ENCODE data around the gene GIGYF1. TPM values are rescaled to one million over a fixed set of nuclear protein-coding genes. Genes with fewer than 3 reads are reported as not detected.

GIGYF1 gene
- total and polyA plus RNA-seq, 7 donors = 3.5 to 47.1 (median 26.5) TPM

DNA sequence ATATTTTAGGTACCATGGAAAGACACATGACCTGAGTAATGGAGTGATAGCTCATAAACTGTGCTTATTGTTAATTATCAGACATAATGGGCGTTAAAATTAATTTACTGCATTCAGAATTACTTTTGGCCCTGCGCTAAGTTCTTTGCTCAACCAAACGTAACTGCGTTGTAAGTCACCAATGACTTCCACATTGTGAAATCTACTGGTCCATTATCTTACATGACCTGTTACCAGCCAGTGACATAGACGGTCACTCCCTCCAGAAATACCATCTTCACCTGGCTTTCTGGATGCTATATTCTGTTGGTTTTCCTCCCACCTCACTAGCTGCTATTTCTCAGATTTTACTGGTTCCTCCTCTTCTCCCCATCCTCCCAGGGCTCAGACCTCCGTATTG is 5.0 kb upstream of the GIGYF1 start:
- intact Hi-C loops (cut with DNase I) = no loop called here
- Histone ChIP-seq H3K4me3 (no peak overlapping the region), H3K27ac (no peak overlapping the region), H3K9me3 (no peaks in the 10 kb centered on the region), H3K36me3 (no peaks in the 10 kb centered on the region), H3K4me1 (peaks cover 0 to 6% (median 2%) of the 10 kb centered on the region in 4 donors), H3K27me3 (no peaks in the 10 kb centered on the region)
- 34 to 73% methylated on average over 6 of the region's 6 CpGs for whole genome bisulfite sequencing, 2 donors
- no peak for TF ChIP-seq POLR2A (IDR thresholded peaks at IDR 0.05)
- TF ChIP-seq EP300 (IDR thresholded peaks at IDR 0.05) = no peak
- TF ChIP-seq, protein P1, sequence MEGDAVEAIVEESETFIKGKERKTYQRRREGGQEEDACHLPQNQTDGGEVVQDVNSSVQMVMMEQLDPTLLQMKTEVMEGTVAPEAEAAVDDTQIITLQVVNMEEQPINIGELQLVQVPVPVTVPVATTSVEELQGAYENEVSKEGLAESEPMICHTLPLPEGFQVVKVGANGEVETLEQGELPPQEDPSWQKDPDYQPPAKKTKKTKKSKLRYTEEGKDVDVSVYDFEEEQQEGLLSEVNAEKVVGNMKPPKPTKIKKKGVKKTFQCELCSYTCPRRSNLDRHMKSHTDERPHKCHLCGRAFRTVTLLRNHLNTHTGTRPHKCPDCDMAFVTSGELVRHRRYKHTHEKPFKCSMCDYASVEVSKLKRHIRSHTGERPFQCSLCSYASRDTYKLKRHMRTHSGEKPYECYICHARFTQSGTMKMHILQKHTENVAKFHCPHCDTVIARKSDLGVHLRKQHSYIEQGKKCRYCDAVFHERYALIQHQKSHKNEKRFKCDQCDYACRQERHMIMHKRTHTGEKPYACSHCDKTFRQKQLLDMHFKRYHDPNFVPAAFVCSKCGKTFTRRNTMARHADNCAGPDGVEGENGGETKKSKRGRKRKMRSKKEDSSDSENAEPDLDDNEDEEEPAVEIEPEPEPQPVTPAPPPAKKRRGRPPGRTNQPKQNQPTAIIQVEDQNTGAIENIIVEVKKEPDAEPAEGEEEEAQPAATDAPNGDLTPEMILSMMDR (IDR thresholded peaks at IDR 0.05) = no peak
- no peak for TF ChIP-seq POLR2AphosphoS5 (IDR thresholded peaks at IDR 0.05)
- DNase-seq = no peak

DNA sequence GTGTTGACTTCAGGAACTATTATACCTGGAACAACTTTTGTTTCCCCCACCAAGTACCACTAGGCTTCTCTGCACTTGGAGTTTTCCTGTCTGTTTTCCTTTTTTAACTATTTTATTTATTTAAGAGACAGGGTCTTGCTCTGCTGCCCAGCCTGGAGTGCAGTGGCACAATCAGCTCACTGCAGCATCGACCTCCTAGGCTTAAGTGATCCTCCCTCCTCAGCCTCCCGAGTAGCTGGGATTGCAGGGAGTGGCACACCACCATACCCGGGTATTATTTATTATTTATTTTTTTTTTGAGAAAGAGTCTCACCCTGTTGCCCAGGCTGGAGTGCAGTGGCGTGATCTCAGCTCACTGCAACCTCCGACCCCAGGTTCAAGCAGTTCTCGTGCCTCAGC is 2.1 kb upstream of the GIGYF1 start:
- no peak for TF ChIP-seq POLR2AphosphoS5 (IDR thresholded peaks at IDR 0.05)
- no peak for TF ChIP-seq POLR2A (IDR thresholded peaks at IDR 0.05)
- TF ChIP-seq, protein P1 (IDR thresholded peaks at IDR 0.05) = no peak
- intact Hi-C loops (cut with DNase I) = no loop called here
- Histone ChIP-seq H3K36me3 (no peaks in the 10 kb centered on the region), H3K4me1 (peaks cover 0 to 29% (median 24%) of the 10 kb centered on the region in 4 donors), H3K27me3 (no peaks in the 10 kb centered on the region), H3K27ac (peak overlapping the region in 1 of 4 donors; percentile 1), H3K4me3 (no peak overlapping the region), H3K9me3 (no peaks in the 10 kb centered on the region)
- WGBS, 2 donors = 60 to 86% methylated on average over 6 of the region's 6 CpGs
- no peak for DNase-seq

DNA sequence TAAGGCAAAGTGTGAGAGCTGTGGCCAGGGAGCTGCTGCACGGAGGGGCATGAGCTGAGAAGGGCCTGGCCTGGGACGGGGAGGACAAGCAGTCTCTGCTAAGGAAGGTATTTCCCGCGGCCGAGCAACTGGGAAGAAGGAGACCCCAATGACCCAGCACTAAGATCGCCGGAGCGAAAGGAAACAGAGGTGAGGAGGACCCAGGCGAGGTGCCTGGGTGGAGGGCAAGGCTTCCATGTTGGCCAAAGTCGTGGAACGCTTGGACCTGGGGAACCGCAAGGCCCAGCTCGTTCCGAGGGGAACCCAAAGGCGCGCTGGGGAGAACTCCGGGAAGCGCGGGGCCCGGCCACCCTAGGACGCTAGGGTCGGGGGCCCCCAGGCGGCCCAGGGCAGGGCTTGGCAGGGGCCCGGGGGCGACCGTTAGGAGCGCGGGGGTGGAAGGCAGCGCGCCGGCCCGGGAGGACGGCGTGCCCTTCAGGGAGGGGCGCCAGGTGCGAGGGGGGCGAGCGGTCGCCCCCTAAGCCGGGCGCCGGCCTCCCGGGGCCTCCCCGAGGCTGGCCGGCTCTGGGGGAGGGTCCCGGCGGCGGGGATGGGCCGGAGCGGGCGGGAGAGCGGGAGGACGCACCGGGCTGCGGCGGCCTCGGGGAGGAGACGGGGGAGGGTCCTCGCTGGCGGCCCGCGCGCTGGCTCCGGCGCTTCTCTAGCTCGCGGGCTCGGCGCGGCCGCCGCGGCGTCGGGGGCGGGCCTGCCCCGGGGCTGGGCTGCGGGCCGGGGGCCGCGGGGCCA is 545 bp downstream of the GIGYF1 start:
- Histone ChIP-seq H3K4me1 (peaks cover 0 to 53% (median 47%) of the 10 kb centered on the region in 4 donors), H3K27ac (peak overlapping the region; percentile 82 to 95 (median 84)), H3K36me3 (peaks cover 0 to 10% (median 6%) of the 10 kb centered on the region in 4 donors), H3K9me3 (no peaks in the 10 kb centered on the region), H3K27me3 (no peaks in the 10 kb centered on the region), H3K4me3 (peak overlapping the region; percentile 73 to 99 (median 92))
- DNase-seq = peak; percentile 69
- WGBS, 2 donors = 1% methylated on average over 81 of the region's 81 CpGs
- TF ChIP-seq POLR2A (IDR thresholded peaks at IDR 0.05) = no peak
- intact Hi-C loops (cut with DNase I) = loop anchor here (5.0 kb wide), 2 partner anchors 131 to 226 kb away; no protein-coding TSS in a partner anchor

DNA sequence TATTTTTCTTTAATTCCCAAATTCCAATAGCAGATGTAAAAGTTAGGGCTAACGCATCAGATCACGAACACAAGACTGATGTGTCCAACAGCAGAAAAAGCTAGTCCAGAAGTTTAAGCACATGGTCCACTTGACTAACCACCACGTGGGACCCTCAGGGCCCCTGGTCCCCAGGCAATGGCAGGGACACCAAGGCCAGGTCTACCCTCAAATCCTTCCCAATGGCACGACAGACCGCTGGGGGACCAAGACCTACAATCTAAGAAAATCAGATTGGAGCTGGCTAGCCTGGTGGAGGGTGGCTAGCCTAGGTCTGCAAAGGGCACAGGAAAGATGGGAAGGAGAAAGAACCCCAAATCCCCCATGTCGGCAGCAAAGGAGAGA is 1.5 kb downstream of the GIGYF1 start:
- H3K9me3 ChIP-seq = no peaks in the 10 kb centered on the region
- H3K27me3 ChIP-seq = no peaks in the 10 kb centered on the region
- DNase-seq = no peak
- intact Hi-C loops (cut with DNase I) = loop anchor here (5.0 kb wide), 2 partner anchors 130 to 225 kb away; no protein-coding TSS in a partner anchor
- H3K4me3 ChIP-seq = peak overlapping the region; percentile 73 to 99 (median 92)
- H3K4me1 ChIP-seq = peaks cover 0 to 58% (median 54%) of the 10 kb centered on the region in 4 donors
- peak overlapping the region; percentile 82 to 95 (median 84) for H3K27ac ChIP-seq
- H3K36me3 ChIP-seq = peaks cover 8 to 19% (median 13%) of the 10 kb centered on the region in 4 donors
- TF ChIP-seq, protein P1 (IDR thresholded peaks at IDR 0.05) = no peak
- no peak for TF ChIP-seq POLR2A (IDR thresholded peaks at IDR 0.05)
- TF ChIP-seq EP300 (IDR thresholded peaks at IDR 0.05) = no peak
- TF ChIP-seq POLR2AphosphoS5 (IDR thresholded peaks at IDR 0.05) = no peak
- 64 to 78% methylated on average over 6 of the region's 6 CpGs for whole genome bisulfite sequencing, 2 donors
